Lower leg skin (tissue), 4 donors: ENCODE measurements around the gene ME2. TPM values are rescaled to one million over a fixed set of nuclear protein-coding genes. Genes with fewer than 3 reads are reported as not detected.

ENCODE experiments used
- DNase-seq, 2 donors: peaks; one replicate each; pipeline ENCODE4 v3.0.0-alpha.2; 2019; ENCODE audit warnings: low spot score in 2 of 2
- H3K4me3 ChIP-seq: fragments of 200-600 bp; sonication (generic); 2 replicates; pipeline ENCODE4 v1.5.1; 2017; ENCODE audit warnings: mild to moderate bottlenecking, low read depth; ENCODE audit not compliant: poor library complexity, severe bottlenecking
- CTCF ChIP-seq, 3 donors: fragments of 450-650 bp; IDR thresholded peaks; one replicate each; pipeline ENCODE4 v1.5.1; 2016; ENCODE audit warnings: antibody characterized with exemption in 3 of 3, mild to moderate bottlenecking in 3 of 3, moderate library complexity in 2 of 3
- POLR2A ChIP-seq, 2 donors: fragments of 450-650 bp; IDR thresholded peaks; one replicate each; pipeline ENCODE4 v1.6.1; 2016 to 2017; ENCODE audit warnings: antibody characterized with exemption in 2 of 2, mild to moderate bottlenecking in 1 of 2, moderate library complexity in 1 of 2
- whole genome bisulfite sequencing, 2 donors: methylation state at CpG; one replicate each; pipeline ENCODE4 v1.1.5; 2018; 5-methylcytosine and 5-hydroxymethylcytosine counted together
- intact Hi-C: fragments of 100-400 bp; cut with DNase I; formaldehyde crosslinking; loops from one replicate; pipeline ENCODE4 v1.15.0; 2023; ENCODE audit warnings: low total_unique reads
- total RNA-seq, 4 donors: library from RNA; depleted of rRNA; stranded (reverse); fragments of >200 nt; gene quantifications; one replicate each; pipeline ENCODE4 v1.1.0, GENCODE V29; 2016

The ME2 gene
- total RNA-seq, 4 donors from 2014 or later: 10.4 to 25.5 (median 21.4) TPM

- no peak overlapping the region for H3K4me3 ChIP-seq
- no peak for TF ChIP-seq CTCF (IDR thresholded peaks at IDR 0.05)
- no peak for TF ChIP-seq POLR2A (IDR thresholded peaks at IDR 0.05)
- intact Hi-C loops: no loop called here
- 80 to 86% methylated on average over 5 of the region's 5 CpGs for WGBS, 2 donors
- no peak for DNase-seq
Measured at GRCh38 chr18:50933684-50934083, 54.8 kb downstream of the ME2 start.

DNA sequence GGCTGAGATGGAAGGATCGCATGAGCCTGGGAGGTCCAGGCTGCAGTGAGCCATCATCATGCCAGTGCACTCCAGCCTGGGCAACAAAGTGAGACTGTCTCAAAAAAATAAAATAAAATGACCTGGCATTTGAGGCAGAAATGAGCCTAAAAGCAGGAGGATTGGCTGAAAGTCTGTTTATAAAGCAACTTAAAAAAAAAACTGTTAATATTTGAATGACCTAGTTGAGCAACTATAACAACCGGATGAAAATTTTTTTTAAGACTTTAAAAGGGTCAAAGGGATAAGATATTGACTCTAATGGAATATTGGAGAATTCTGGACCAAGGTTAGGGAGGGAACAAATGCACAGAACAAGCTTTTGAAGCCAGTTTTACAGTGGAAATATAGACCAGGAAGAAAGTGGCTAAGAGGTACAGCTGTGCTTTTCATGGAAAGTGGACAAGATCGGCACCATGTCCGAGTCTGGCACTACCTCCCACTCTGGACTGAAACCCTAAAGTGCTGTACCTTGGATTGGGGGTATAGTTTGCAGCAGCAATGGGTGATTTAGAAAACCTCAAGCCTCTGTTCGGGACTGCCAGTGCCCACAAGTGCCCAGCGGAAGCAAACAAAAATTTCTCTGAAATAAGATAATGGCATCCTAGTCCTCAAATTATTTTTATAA is 55.8 kb downstream of the ME2 start:
- WGBS, 2 donors: 96 to 98% methylated on average over 6 of the region's 6 CpGs
- no peak for TF ChIP-seq CTCF (IDR thresholded peaks at IDR 0.05)
- TF ChIP-seq POLR2A (IDR thresholded peaks at IDR 0.05): no peak
- H3K4me3 ChIP-seq: no peak overlapping the region
- DNase-seq: no peak
- intact Hi-C loops: no loop called here

DNA sequence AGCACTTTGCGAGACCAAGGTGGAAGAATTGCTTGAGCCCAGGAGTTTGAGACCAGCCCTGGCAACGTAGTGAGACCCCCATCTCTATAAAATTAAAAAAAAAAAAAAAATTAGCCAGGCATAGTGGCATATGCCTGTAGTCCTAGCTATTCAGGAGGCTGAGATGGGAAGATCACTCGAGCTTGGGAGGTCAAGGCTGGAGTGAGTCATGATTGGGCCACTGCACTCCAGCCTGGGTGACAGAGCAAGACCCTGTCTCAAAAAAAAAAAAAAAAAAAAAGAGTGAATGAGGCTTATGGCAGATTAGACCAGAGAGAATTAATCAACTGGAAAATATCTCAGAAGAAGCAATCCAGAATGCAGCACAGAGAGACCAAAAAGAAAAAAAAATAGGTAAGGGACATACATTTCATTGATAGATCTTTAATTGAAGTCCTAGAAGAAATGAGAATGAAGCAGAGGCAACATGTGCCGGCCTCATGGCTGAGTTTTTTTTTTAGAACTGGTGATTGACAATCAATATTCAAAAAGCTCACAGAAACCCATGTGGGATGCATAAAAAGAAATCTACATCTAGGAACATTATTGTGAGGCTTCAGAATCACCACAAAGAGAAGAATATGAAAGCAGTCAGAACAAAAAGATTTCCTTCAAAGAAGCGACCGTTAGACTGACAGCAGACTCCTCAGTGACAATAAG is 56.7 kb downstream of the ME2 start:
- TF ChIP-seq POLR2A (IDR thresholded peaks at IDR 0.05) (no peak), CTCF (IDR thresholded peaks at IDR 0.05) (no peak)
- WGBS, 2 donors: 93 to 97% methylated on average over 6 of the region's 6 CpGs
- no peak for DNase-seq
- H3K4me3 ChIP-seq: no peak overlapping the region
- intact Hi-C loops: no loop called here

GRCh38 chr18:50937183-50937582 is 58.3 kb downstream of the ME2 start:
- 89 to 95% methylated on average over 1 of the region's 1 CpG for WGBS, 2 donors
- no peak for TF ChIP-seq POLR2A (IDR thresholded peaks at IDR 0.05)
- no peak for TF ChIP-seq CTCF (IDR thresholded peaks at IDR 0.05)
- intact Hi-C loops: no loop called here
- DNase-seq: no peak
- no peak overlapping the region for H3K4me3 ChIP-seq

DNA sequence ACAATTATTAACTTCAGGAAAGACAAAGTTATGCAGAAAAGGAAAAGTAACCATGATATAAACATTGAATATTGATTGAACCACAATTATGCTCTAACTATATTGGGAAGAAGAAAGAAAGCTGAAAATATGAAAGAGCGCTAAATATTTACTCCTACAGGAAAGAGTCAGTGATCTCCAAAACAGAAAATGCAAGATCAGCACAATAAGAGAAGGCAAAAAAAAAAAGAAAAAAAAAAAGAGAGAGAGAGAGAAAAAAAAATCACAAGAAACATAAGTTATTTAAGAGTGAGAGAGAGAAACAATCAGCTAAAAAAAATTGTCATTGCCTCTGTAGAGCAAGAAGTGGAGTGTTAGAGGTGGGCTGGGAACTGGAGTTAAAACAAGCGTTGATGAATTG is 60.0 kb downstream of the ME2 start:
- intact Hi-C loops: no loop called here
- H3K4me3 ChIP-seq: no peak overlapping the region
- WGBS, 2 donors: 93 to 97% methylated on average over 2 of the region's 2 CpGs
- no peak for DNase-seq
- TF ChIP-seq POLR2A (IDR thresholded peaks at IDR 0.05): no peak
- TF ChIP-seq CTCF (IDR thresholded peaks at IDR 0.05): no peak
